Measurements from ENCODE around the gene ZCCHC14. TPM values are rescaled to one million over a fixed set of nuclear protein-coding genes. Genes with fewer than 3 reads are reported as not detected.
A peak's percentile ranks its signal among the peaks of the same experiment; 100 is the strongest.

The ZCCHC14 gene
- polyA plus RNA-seq, 2 of the 4 experiments (the other 2 are of a cell fraction) = 3.8 to 7.3 TPM

DNA sequence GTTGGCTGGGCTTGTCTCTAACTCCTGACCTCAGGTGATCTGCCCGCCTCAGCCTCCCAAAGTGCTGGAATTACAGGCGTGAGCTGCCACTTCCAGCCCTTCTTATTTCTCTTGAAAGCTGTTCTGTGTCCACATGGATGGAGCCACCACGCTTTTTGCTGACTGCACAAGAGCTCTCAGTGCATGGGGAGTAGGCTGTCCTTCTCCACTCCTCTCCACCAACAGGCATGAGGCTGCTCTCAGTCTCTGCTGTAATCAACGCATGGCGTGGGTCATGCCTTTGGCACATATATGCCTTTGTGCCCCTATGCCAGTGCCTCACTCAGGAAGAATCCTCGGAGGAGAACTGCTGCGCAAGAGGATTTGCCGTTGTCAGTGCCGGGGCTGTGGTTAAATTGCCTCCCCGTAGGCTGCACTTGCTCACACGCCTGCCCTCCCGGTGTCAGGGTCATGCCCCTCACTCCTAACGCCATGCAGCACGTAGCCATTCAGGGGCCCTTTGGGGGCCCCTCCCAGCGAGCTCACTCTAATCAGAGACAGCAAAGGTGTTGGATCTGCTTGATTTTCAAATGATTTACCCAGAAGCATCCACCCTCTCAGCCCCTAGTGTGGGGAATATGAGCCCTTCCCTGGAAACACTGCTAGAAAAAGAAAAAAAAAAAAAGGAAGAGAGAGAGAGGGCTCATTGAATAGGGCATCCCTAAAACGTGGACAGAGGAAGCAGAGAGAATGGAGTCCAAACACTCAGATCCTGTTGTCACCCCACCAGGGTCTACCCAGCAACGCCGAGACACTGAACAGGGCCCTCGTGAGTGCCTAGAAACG lies 47.5 kb upstream of the ZCCHC14 start:
- POLR2A ChIA-PET = no interaction called here

DNA sequence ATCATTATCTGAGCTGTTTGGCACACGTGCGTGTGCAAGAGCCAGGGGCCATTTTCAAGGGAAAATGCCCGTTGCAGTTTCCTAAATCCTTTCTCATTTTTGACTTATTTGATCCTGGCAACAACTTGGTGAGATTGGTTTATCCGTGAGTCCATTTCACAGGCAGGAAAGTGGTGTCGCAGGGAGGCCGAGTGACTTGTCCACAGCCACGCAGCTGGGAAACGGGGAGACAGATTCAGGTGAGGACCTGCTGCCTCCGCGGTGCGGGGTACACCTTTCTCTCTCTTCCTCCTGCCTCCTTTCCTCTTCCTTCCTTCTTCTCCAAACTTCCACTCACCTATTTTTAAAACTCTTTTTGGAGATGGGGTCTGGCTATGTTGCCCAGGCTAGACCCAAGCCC lies 46.3 kb upstream of the ZCCHC14 start:
- Histone ChIP-seq H3K4me1 (no peaks in the 10 kb centered on the region), H3K9me3 (peaks cover 40% of the 10 kb centered on the region), H3K4me3 (no peak overlapping the region), H3K27ac (no peak overlapping the region), H3K4me2 (no peak overlapping the region)
- ATAC-seq (no peak), DNase-seq (ENCODE audit: low read depth in 1 of 2, low spot score in 1 of 2) (no peak), FAIRE-seq (no peak)
- 54% methylated on average over 11 of the region's 11 CpGs for WGBS (ENCODE audit: missing lambda C conversion rate)
- ChIA-PET CTCF (interaction anchor here (0.8 to 3.2 kb wide), 5 partner anchors 10 to 97 kb away, joined by 3 to 14 read pairs (median 10); no protein-coding TSS in a partner anchor), POLR2A (no interaction called here)
- TF ChIP-seq CHD2 (IDR thresholded peaks at IDR 0.05; ENCODE audit: low read length, partially characterized antibody) (no peak), JUNB (IDR thresholded peaks at IDR 0.05) (no peak), JUN (IDR thresholded peaks at IDR 0.05) (no peak), HOXB13 (CRISPR knock-in tag; IDR thresholded peaks at IDR 0.05; ENCODE audit: low read depth) (no peak), RCOR1 (IDR thresholded peaks at IDR 0.05; ENCODE audit: low read depth, low read length) (no peak), SREBF2 (IDR thresholded peaks at IDR 0.05) (no peak), NFE2L2 (conservative IDR thresholded peaks at IDR 0.05; ENCODE audit: low read length) (no peak), KDM5A (IDR thresholded peaks at IDR 0.05) (no peak), HEYL (CRISPR knock-in tag; IDR thresholded peaks at IDR 0.05) (no peak), KDM1A (IDR thresholded peaks at IDR 0.05; ENCODE audit: low read depth) (no peak), EHF (CRISPR knock-in tag; IDR thresholded peaks at IDR 0.05) (no peak), HDAC2 (IDR thresholded peaks at IDR 0.05) (no peak), NR3C1 (IDR thresholded peaks at IDR 0.05) (no peak), HOXA7 (CRISPR knock-in tag; IDR thresholded peaks at IDR 0.05) (no peak), MAFK (IDR thresholded peaks at IDR 0.05; ENCODE audit: partially characterized antibody) (no peak), CBX2 (IDR thresholded peaks at IDR 0.05; ENCODE audit: borderline replicate concordance, low read depth) (no peak)
- TF ChIP-seq, protein P1, sequence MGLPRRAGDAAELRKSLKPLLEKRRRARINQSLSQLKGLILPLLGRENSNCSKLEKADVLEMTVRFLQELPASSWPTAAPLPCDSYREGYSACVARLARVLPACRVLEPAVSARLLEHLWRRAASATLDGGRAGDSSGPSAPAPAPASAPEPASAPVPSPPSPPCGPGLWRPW (IDR thresholded peaks at IDR 0.05) = no peak
- TF ChIP-seq, protein P2, sequence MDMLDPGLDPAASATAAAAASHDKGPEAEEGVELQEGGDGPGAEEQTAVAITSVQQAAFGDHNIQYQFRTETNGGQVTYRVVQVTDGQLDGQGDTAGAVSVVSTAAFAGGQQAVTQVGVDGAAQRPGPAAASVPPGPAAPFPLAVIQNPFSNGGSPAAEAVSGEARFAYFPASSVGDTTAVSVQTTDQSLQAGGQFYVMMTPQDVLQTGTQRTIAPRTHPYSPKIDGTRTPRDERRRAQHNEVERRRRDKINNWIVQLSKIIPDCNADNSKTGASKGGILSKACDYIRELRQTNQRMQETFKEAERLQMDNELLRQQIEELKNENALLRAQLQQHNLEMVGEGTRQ (IDR thresholded peaks at IDR 0.05) = no peak
- TF ChIP-seq, protein P3, sequence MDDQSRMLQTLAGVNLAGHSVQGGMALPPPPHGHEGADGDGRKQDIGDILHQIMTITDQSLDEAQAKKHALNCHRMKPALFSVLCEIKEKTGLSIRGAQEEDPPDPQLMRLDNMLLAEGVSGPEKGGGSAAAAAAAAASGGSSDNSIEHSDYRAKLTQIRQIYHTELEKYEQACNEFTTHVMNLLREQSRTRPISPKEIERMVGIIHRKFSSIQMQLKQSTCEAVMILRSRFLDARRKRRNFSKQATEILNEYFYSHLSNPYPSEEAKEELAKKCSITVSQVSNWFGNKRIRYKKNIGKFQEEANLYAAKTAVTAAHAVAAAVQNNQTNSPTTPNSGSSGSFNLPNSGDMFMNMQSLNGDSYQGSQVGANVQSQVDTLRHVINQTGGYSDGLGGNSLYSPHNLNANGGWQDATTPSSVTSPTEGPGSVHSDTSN (IDR thresholded peaks at IDR 0.05) = no peak

More for the DNA sequence above, 47.5 kb upstream of the ZCCHC14 start:
- Histone ChIP-seq H3K27ac (no peak overlapping the region), H3K4me2 (no peak overlapping the region), H3K9me3 (peaks cover 28% of the 10 kb centered on the region), H3K4me1 (no peaks in the 10 kb centered on the region), H3K4me3 (no peak overlapping the region)
- ATAC-seq (no peak; a peak in 1 of 6 replicates), FAIRE-seq (no peak), DNase-seq (ENCODE audit: low read depth in 1 of 2, low spot score in 1 of 2) (no peak)
- TF ChIP-seq CBX2 (IDR thresholded peaks at IDR 0.05; ENCODE audit: borderline replicate concordance, low read depth) (no peak), TFCP2L1 (CRISPR knock-in tag; IDR thresholded peaks at IDR 0.05) (no peak), POLR2AphosphoS2 (conservative IDR thresholded peaks at IDR 0.05; ENCODE audit: low read length) (no peak), MAFK (IDR thresholded peaks at IDR 0.05; ENCODE audit: partially characterized antibody) (peak; percentile 20)
- TF ChIP-seq, protein P4, sequence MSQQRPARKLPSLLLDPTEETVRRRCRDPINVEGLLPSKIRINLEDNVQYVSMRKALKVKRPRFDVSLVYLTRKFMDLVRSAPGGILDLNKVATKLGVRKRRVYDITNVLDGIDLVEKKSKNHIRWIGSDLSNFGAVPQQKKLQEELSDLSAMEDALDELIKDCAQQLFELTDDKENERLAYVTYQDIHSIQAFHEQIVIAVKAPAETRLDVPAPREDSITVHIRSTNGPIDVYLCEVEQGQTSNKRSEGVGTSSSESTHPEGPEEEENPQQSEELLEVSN (IDR thresholded peaks at IDR 0.05; ENCODE audit: borderline replicate concordance, low read depth) = no peak
- WGBS (ENCODE audit: missing lambda C conversion rate) = 48% methylated on average over 20 of the region's 20 CpGs
- CTCF ChIA-PET = interaction anchor here (2.7 to 3.2 kb wide), 2 partner anchors 11 to 31 kb away, joined by 13 to 14 read pairs; no protein-coding TSS in a partner anchor

Measured in A549 (cell line).